Measurements from ENCODE around the gene CYGB.

The CYGB gene

GRCh38 chr17:76479515-76480060 is 57.9 kb downstream of the CYGB start:
- H3K4me3 ChIP-seq (ENCODE audit: low read depth, low read length), result no peak overlapping the region
- no peak for TF ChIP-seq CTCF (IDR thresholded peaks at IDR 0.05; ENCODE audit: control insufficient read depth, extremely low read depth, insufficient read depth)
- DNase-seq (ENCODE audit: low read depth), result no peak

GRCh38 chr17:76478730-76479514 is 58.6 kb downstream of the CYGB start:
- TF ChIP-seq CTCF (IDR thresholded peaks at IDR 0.05; ENCODE audit: control insufficient read depth, extremely low read depth, insufficient read depth), result no peak
- DNase-seq (ENCODE audit: low read depth), result no peak
- no peak overlapping the region for H3K4me3 ChIP-seq (ENCODE audit: low read depth, low read length)

- no peak for DNase-seq (ENCODE audit: low read depth)
- H3K4me3 ChIP-seq (ENCODE audit: low read depth, low read length), result no peak overlapping the region
- no peak for TF ChIP-seq CTCF (IDR thresholded peaks at IDR 0.05; ENCODE audit: control insufficient read depth, extremely low read depth, insufficient read depth)
These were observed 59.4 kb downstream of the CYGB start for GRCh38 chr17:76478097-76478496.

DNA sequence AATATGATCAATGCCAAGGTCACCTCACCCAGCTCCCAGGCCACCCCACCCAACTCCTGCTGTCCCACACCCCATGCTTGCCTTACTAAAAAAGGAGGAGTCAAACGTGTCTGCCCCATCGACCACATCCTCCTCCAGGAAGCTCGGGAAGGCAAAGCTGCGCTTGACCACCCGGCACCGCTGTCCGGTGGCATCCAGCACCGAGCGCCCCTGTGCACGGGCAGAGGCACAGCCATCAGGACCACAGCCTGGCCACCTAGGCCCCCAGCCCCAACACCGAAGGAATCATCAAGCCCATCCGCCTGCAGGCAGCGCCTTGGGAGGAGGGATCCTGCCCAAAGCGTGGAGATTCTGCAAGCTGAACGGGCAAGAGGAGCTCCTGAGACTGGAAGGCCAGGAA is 59.9 kb downstream of the CYGB start:
- TF ChIP-seq CTCF (IDR thresholded peaks at IDR 0.05; ENCODE audit: control insufficient read depth, extremely low read depth, insufficient read depth), result no peak
- no peak for DNase-seq (ENCODE audit: low read depth)

More for the DNA sequence above, 59.9 kb downstream of the CYGB start:
- no peak overlapping the region for H3K4me3 ChIP-seq (ENCODE audit: low read depth, low read length)
